ENCODE measurements around the gene PRKAG2. TPM values are rescaled to one million over a fixed set of nuclear protein-coding genes. Genes with fewer than 3 reads are reported as not detected.
"Not testable (repeated sequence)": the region's sequence is repeated elsewhere in the genome, so short reads cannot be mapped to it uniquely, and the experiment has no call there.

Gene PRKAG2
- total RNA-seq, 1 donor from 2014 or later, result 14.2 TPM

DNA sequence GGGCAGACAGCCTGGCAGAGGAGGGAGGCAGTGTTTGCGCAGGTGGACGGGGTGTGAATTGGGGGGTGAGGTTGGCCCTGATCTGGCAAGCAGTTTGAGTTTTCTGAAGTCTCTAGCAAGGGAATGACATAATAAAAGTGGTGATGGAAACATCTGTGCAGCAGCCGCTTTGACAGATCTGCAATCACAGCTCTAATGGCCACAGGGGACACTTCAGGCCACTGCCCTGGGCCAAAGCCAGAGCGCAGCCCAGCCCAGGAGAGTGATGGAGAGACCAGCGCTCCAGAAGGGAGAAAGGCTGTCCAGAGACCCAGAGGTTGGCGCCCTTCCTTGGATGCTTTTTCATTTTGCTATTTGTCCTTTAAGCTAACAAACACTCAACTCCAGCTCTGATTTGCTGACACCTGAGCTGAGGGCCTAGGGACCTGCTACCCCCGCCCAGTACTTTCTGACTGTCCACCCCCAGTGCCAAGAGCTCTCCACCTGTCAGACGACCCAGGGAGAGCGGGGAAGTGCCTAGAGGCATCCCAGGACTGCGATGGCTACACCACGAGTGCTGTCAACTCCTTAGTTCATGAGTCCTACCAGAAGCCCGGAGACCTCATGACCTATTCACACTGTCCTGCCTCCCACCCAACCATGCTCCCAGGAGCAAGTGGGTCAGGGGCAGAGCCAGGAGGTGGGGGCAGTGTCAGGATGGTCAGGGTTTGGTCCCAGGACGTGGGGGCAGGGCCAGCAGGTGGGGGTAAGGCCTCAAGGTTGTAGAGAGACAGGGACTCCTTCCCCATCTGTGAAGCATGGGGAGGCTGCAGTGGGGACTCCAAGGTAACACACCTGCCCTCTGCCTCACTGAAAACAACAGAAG is 112.6 kb downstream of the PRKAG2 start:
- no peak for DNase-seq

DNA sequence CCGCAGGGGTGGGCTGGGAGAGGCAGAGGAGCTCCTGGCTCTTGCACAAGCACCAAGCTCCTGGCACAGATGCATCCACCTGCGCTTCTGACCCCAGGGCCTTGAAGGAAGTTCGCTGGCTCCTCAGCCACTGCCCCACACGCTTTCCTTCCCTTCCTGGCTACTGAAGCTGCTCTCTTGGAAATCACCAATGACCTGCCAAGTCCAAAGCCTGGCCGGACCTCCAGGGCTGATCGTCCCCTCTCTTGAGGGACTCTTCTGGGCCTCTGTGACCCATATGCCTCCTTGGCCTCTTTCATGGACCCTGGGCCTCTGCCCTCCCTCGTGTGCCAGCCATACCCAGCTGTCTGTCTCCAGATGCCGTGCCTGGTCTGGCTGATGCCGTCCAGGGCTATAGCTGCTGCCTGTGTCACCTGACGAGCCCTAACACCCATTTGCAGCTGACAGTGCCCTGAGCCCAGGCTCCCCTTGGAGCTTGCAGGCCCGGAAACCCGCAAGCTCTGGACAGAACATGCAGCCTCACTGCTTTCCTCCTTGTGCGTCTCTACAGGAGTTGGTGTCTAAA is 113.4 kb downstream of the PRKAG2 start:
- no peak for DNase-seq

DNA sequence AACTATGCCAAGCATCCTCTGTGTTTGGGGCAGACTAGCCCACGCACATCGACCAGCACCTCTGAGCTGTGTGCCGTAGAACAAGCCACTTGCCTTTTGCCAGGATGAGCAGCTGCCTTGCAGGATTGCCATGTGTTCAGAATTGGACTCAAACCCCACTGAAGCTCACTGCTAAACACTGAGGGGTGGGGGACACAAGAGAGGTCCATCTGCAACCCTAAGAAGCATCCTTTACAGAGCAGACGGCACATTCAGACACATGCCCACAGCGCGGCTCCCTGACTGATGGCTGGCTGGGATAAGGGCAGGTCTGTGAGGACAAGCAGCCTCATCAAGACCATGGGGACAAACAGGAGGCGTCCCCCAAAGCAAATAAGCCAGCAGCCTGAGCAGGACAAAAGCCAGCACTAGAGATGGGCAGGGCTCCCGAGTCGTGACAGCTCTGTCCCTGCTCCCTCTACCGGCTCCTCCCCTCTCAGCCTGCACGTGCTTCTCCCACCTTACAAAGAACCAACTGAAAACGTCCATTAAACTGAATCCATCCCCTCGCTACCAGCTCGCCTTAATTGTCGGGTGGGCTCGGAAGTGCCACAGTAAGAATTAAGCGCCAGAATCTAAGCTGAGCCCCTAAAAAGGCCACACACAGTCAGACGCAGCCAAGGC is 114.2 kb downstream of the PRKAG2 start:
- DNase-seq, result no peak

DNA sequence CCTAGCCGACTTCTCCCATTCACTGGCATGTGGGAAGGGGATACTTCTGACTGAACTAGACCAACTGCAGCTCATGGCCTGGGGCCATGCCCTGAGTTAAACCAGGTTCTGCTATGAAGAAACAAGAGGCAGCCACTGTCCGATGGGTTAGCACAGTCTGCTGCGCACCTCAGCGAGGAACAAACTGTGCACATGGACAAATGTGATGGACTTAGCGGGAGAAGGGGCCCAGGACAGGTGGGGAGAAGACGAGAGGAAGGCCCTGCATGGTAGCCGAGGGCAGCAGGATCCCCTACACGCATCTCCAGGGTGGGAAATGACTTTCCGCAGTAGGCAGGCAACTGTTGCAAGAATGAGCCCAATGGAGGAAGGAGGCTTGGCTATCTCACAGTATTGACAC is 115.0 kb downstream of the PRKAG2 start:
- DNase-seq, result no peak

DNA sequence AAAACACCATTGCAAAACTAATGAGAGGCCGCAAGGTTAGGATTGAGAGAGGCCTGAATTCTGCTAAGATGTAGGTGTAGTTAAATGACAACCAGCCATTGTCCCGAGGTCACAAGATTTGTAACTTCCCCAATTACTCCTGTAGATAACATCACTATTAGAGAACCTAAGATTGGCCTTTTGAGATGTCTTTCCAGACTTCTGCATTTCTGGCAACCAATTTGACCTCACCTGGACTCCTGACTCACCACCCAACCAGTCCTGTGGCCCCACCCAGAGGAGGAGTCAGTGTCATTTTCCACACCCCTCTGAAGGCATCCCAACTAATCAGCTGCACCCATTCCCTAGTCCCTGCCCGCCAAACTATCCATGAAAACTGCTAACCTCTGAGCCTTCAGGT is 115.7 kb downstream of the PRKAG2 start:
- DNase-seq, result no peak

DNA sequence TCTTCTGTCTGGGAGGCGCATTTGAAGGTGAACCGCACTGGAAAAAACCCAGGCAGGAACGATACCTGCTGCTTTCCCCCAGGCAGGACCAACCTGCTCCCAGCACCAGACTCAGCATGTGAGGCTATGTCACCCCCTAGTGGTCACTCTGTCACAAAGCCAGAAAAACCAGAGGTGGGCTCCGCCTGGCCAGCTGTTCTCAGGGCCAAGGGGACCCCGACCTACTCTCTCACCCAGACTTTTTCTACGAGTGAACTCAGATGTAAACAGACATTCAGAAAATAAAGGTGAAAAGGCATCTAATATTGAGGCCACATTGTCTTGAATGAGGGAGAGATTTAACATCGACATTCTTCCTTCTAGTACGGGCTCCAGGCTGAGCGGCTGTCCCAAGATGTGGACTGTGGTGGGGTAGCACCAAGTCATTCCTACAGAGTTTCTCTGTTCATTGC is 117.3 kb downstream of the PRKAG2 start:
- DNase-seq, result peak; percentile 84

DNA sequence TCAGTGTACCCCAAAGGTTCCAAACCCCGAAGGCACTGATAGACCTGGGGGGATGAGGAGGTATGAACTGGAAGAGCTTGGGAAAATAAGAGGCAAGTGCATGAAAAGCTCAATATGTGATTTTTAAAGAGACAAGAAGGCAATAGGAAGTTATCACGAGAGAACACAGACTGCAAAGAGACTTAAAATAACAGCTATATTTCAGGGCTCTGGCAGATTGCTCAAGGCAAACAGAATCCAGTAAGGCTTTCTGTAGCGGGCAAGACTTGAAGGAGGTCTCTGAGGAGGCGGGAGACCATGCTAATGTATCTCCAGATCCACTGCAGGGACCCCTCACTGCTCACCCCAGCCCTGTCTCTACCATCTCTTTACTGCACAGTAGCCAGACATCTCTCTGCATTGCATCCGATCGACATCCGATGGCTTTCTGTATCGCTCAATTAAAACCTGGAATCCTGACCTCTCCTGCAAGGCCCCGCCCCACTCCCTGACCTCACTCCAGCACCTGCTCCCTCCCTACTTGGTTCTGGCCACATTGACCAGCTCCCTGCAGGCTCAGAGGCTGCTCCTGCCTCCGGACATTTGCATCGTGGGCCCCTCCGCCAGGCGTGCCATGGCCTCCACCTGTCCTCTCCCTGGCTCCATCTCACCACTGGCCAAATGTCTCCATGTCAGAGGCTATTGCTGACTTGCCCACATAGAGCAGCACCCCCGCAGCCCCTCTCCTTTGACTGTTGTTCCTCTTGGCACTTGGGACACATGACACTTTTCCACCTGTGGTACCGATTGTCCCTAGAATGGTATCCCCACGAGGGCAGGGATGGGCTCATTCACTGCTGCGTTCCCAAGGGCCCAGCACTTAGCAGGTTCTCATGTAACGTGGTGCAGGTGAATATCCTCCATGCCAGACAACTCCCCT is 118.0 kb downstream of the PRKAG2 start:
- DNase-seq, result no peak

DNA sequence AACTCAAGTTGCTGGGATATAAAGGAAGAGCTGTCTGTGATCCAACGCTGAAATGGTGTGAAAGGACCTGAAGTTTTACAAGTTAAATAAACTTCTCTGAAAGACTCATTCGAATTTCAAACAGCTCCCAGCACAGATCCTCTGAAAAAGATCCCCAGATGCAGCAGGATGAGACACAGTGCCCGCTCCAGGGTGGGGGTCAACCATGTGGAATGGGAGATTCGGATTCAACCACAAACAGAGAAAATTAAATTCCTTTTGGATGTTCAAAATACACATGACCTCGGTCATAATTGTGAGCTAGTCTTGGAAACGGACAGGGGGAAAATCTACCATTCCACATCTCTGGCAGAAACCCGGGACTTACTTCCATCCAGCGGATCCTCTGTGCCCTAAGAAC is 119.6 kb downstream of the PRKAG2 start:
- peak; percentile 45 for DNase-seq

DNA sequence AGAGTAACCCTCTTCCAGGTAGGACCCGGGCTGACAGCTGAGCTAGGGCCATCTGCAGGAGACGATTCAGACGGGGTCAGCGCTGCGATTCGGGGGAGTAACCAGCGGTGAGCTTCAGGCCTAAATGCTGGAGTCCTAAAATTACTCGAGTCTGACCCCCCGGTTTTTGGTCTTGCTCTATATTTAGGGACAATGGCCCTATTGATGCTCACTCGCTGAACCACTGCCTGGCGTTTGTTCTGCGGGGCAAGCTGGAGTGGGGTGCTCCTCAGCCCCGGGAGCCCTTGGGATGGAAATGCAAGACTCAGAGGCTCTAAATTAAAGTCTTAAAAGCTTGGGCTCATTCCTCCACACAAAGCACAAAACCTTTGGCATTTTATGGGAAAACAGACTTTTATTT is 120.0 kb downstream of the PRKAG2 start:
- DNase-seq, result no peak

DNA sequence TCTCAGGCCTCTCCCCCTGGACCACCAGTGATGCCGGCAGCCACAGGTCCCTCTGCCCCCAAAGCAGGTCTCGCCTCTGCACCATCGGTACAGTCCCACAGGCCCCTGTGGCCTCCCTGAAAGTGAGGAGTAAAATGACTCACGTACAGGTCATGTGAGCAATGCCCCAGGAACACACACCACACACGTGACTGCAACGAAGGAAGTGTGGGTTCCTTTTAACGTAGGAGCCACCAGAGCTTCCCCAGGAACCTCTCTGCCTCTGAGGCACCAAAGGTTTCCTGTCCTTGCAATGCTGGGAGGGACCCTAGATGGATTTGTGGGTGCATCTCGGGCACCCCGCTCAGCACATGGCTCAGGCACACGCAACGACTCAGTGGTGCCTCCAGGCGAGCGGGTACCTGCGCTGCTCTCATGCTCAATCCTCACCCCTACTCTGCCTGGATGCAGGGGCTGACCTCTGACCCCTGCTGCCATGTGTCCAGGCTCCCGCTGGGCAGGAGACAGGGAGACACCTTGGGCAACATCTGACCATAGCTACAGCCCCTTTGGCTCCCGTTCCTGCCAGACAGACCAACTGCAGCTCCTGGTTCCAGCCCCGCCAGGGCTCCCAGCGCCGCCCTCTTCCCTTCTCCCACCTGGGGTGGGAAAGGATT is 120.7 kb downstream of the PRKAG2 start:
- no peak for DNase-seq

DNA sequence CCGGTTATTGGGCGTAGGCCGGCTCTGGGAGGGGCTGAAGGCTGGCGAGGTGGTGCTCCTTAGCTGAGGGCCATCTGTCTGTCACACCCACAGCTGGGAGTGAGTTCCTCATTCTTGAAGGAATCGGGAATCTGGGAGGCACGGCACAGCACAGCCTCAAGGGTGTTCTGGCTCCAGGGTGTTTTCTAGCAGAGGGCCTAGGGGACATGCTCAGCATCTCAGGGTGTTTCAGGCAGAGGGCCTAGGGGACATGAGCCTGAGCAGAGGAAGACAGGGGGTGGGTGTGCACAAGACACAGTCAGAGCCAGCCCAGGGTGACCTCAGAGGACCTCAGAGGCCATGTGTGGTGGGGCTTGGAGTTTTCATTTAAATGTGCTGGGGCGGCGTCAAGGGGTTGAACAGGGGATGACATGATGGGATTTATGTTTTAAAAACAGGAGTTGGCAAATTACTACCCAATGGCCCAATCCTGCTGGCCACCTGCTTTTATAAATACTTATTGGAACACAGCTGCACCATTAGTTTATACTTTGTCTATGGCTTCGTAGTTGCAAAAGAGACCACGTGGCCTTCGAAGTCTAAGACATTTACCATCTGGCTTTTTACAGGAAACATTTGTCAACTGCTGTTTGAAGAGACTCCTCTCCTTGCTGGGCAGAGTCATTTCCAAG is 121.6 kb downstream of the PRKAG2 start:
- DNase-seq, result peak; percentile 59

DNA sequence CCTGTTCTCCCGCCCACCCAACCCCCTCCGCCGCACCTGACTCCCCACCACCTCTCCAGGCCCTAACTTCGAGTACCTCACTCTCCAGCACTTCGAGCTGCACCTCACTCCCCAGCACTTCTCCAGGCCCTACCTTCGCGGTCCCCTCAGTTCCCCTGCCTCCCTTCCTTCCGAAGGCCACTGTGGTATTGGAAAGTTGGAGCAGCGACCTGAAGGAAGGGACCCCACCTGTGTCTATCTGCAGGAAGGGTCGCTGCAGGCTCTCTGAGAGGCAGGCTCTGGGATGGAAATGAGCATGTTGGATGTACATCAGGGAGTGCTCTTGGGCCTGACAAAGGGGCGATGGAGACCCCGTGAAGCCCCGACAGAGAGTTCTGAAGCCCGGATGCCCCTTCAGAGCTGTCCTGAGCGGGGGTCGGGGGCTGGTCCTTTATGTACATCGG is 122.2 kb downstream of the PRKAG2 start:
- DNase-seq, result no peak

DNA sequence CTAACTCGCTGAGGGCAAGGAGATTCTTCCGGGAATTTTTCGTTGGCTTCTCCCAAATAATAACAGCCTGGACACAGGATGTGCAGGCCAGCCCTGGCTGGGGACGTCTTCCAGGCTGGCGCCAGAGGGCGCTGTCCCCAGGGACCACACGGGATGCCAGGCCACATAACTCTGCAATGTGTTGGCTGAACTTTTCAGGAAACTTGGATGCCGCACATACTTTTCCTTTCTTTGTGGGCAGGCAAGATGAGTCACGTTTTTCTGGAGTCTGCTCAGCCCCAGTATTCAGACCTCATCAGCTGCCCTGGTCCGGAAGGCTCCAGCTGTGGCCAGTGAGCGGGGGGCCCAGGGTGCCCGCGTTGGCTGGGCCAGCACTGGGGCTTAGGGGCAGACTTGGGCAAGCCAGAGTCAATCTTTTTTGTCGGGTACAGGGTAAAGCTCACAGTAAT is 122.7 kb downstream of the PRKAG2 start:
- DNase-seq, result peak; percentile 91

DNA sequence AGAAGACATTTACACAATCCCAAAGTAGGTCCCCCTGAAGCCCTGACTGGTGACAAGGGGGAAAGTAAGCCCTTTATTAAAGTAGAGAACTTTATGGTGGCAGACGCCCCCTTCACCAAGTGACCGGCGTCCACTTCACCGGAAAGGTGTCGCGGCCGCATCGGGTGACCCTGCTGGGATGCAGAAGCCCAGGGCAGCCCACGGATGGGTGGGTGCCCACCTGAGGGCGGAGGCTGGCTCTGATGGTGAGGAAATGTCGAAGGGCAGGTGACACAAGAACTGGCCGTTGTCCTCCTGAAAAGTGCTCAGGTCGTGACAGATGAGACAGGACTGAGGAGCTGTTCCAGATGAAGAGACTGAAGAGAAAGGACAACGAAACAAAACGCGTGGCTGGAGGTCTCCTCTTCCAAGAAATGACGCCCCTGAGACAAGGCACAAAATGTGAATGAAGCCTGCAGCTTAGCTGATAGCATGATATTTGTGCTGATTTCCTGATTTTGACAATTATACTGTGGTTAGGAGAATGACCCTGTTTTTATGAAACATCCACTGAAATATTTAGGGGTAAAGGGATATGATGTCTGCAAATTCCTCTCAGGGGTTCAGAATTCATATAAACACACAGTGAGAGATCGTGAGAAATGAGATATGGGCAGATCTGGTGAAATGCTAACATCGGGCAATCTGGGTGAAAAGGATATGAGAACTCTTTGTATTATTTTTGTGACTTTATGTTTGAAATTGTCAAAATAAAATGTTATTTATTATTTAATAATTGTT is 123.9 kb downstream of the PRKAG2 start:
- no peak for DNase-seq

DNA sequence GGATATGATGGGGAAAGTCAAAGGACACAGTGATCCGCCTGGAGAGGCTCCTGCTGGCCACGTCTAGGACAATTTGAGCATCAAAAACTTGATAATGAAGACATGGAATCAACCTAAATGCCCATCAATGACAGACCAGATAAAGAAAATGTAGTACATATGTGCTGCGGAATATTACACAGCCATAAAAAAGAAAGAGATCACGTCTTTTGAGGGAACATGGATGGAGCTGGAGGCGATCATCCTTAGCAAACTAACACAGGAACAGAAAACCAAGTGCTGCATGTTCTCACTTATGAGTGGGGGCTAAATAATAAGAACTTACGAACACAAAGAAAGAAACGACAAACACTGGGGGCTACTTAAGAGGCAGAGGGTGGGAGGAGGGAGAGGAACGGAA is 124.9 kb downstream of the PRKAG2 start:
- DNase-seq, result no peak

DNA sequence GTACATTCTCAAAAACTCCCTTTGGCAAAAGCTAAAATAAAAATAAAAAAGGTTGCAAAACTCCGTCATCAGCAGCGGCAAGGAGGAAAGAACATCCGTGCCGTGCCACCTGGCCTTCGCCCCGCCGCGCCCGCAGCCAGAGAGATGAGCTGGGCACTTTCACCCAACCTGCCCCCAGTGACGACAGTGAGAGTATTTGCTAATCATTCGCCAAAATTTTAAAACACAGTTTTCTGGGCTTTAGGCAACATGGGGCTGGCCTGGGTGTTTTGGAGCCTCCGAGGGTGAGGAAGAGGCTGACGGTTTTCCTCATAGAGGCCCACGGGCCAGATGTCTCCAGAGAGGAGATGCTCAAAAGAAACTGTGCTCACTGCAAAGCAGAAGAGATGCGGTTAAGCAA is 128.2 kb downstream of the PRKAG2 start:
- no peak for DNase-seq

DNA sequence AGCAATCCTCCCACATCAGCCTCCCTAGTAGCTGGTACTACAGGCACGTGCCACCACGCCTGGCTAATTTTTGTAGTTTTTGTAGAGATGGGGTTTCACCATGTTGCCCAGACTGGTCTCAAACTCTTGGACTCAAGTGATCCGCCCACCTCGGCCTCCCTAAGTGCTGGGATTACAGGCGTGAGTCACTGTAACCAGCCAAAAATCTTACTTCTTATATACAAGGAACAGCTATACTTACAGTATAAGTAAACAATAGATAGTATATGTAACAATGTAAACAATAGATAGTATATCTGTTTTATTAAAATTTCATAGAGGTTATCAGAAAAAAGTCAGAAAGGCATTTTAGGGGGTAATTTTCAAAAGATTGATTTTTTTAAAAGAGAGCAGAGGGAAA is 128.9 kb downstream of the PRKAG2 start:
- DNase-seq, result not testable (repeated sequence)

DNA sequence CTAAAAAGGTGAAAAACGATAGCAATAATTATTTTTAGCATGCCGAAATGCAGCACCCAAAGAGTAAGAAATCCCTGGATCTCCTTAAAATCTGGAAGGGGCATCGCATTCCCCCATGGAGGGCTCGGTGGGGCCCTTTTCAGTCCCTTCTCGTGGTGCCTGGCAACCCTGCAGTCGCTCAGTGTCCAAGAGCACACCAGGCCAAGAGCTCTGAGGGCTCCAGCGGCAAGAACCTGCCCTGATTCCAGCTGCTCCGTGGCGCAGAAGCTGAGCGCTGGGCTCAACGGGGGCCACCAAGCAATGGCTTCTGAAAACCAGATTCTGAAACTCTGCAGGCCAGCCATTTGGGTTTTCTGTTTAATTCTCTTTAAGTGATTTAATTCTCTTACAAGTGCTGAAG is 131.2 kb downstream of the PRKAG2 start:
- no peak for DNase-seq

DNA sequence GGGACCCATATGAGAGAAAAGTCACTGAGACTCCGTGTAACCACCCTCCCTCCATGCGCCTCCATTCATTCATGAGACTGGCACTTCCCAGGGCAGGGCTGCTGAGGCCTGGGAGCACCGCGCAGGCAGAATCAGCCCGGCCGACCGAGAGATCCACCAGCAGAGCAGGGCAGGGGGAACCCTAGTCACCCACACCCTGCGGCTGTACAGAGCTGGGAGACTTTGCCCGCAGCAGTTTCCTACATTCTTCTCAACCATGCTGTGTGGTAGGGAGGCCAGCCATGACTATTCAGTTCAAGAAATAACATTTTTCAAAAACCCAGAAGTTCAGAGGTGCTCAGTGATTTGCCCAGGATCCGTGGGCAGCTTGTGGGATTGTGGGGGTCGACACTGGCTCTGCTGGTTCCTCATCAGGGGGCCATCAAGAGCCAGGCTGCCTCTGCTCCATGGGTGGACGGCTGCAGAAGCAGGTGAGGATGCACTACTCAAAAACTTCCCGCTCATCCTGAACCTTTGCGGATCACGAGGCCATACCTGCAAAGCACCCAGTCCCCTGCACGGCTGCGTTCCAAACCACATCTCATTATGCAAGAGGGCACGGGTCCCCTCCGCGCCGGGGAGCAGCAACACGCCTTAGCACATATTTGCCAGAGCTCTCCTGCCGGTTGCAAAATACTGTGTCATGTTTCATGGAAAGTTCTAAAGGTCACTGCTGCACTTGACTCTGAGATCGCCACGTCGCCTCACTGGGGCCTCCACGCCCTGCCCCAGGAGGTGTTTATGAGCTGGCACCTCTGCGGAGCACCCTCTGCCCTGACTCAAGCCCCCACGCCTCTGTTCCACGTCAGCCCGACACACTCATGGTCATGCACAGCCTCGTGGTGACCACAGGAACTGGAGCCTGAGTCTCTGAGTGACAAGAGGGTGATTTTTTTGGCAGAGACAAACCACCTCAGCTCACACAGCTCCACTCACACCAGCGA is 132.0 kb downstream of the PRKAG2 start:
- no peak for DNase-seq
